Large intestine (tissue), 12 donors: ENCODE results near the gene AIFM2. TPM values are rescaled to one million over a fixed set of nuclear protein-coding genes. Genes with fewer than 3 reads are reported as not detected.
A peak's percentile ranks its signal among the peaks of the same experiment; 100 is the strongest.
"Not testable (repeated sequence)": the region's sequence is repeated elsewhere in the genome, so short reads cannot be mapped to it uniquely, and the experiment has no call there.

Experiments used
- DNase-seq, 2 donors: peaks; one replicate each; pipeline versions ENCODE4 v3.0.0 to v3.0.0-alpha.2; 2013
- H3K27ac ChIP-seq: one replicate; pipeline ENCODE4 v1.5.1; 2013; ENCODE audit warnings: low read length
- H3K27me3 ChIP-seq: 2 replicates; pipeline ENCODE4 v1.6.1; 2013; ENCODE audit warnings: low read length; ENCODE audit not compliant: control insufficient read depth, insufficient read depth
- H3K36me3 ChIP-seq: 2 replicates; pipeline ENCODE4 v1.6.1; 2013; ENCODE audit warnings: low read length; ENCODE audit not compliant: control insufficient read depth, insufficient read depth
- H3K4me1 ChIP-seq: one replicate; pipeline ENCODE4 v1.6.1; 2013; ENCODE audit warnings: low read length; ENCODE audit not compliant: control insufficient read depth, insufficient read depth
- H3K4me3 ChIP-seq: one replicate; pipeline ENCODE4 v1.5.1; 2013; ENCODE audit warnings: low read length
- H3K9me3 ChIP-seq: one replicate; pipeline ENCODE4 v1.6.1; 2013; ENCODE audit warnings: mild to moderate bottlenecking, low read depth, low read length, moderate library complexity; ENCODE audit not compliant: control insufficient read depth
- WGBS: methylation state at CpG from one replicate; pipeline ENCODE4 v1.1.5; 2013; ENCODE audit warnings: low lambda C conversion rate; ENCODE audit not compliant: insufficient coverage; 5-methylcytosine and 5-hydroxymethylcytosine counted together
- long read RNA-seq, 11 donors: transcript quantifications; one replicate each; lab custom pipeline, GENCODE V29; 2026
- polyA plus RNA-seq: library from polyadenylated mRNA; unstranded; fragments of 120-200 nt; gene quantifications from one replicate; pipeline ENCODE4 v1.2.1, GENCODE V29; 2013

AIFM2 gene
- polyA plus RNA-seq = 4.5 TPM
- long read RNA-seq, donor 1, partial matches to known transcripts = 6 of 24 reads
- long read RNA-seq, donor 1, other reads (novel, unspliced or antisense) = 18 of 24 reads
- long read RNA-seq, donor 2, partial matches to known transcripts = 317 of 318 reads
- long read RNA-seq, donor 2, other reads (novel, unspliced or antisense) = 0 of 318 reads
- long read RNA-seq, donor 3 = 0 reads
- long read RNA-seq, donor 4 = 0 reads
- long read RNA-seq, donor 5 = 0 reads
- long read RNA-seq, donor 6, partial matches to known transcripts = 26 of 59 reads
- long read RNA-seq, donor 6, other reads (novel, unspliced or antisense) = 32 of 59 reads
- long read RNA-seq, donor 7 = 0 reads
- long read RNA-seq, donor 8, partial matches to known transcripts = 57 of 91 reads
- long read RNA-seq, donor 8, other reads (novel, unspliced or antisense) = 32 of 91 reads
- long read RNA-seq, donor 9 = 0 reads
- long read RNA-seq, donor 10, partial matches to known transcripts = 6 of 7 reads
- long read RNA-seq, donor 10, other reads (novel, unspliced or antisense) = 0 of 7 reads
- long read RNA-seq, donor 11, partial matches to known transcripts = 0 of 1 reads
- long read RNA-seq, donor 11, other reads (novel, unspliced or antisense) = 0 of 1 reads

DNA sequence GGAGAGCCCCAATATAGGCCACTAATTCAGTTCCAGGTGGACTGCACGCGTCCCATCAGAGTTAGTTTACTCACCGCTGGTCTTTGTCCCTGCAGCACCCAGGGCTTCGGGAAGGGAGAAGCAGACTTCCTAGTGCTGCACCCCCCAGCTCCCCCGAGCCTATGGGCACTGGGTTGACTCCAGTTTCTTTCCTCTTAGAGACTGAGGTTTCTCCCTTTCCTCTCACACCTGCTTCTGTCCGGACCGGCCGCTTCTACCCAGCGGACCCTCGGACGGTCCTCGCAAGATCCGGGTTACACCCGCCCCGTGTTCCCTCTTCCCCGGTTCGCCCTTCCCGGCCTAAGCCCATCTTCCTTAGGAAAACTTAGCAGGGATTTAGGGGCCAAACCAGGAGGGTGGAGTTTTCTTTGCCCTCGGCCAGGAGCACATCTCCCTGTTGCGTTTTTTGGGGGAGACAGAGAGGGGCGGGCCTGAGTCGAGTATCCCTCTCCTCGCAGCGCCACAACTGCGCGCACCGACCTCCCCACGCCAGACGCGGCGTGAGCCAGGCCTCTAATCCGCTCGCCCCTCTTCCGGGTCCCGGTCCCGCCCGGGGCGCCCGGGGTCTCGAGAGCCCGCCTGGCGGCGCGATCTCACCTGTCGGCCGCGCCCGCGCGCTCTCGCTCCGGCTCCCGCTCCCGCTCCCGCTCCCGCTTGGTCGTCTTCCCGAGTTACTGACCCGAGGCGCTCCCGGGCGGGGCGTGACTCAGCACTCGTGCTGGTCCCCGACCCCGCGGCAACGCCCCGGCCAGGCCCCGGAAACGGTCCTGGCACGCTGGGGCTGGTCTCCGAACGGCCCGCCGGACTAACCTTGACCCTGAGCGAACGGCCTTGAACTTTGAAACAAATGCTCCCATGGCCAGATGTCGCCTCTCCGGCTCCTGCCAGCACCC lies at the start of gene AIFM2:
Gene AIFM2 (minus strand): TSS at position 728 of the 932 bp plus-strand sequence. CDS start 8,741 bp downstream, outside the sequence.
- H3K9me3 ChIP-seq = no peaks in the 10 kb centered on the region
- H3K4me3 ChIP-seq = peak within 1 kb of the TSS; percentile 62
- H3K27me3 ChIP-seq = no peaks in the 10 kb centered on the region
- peaks cover 13% of the 10 kb centered on the region for H3K4me1 ChIP-seq
- H3K36me3 ChIP-seq = no peaks in the 10 kb centered on the region
- peak within 1 kb of the TSS; percentile 52 for H3K27ac ChIP-seq
- DNase-seq = peak; percentile 86 to 95
- WGBS = no CpG with 5 or more reads among the region's 80 CpGs

DNA sequence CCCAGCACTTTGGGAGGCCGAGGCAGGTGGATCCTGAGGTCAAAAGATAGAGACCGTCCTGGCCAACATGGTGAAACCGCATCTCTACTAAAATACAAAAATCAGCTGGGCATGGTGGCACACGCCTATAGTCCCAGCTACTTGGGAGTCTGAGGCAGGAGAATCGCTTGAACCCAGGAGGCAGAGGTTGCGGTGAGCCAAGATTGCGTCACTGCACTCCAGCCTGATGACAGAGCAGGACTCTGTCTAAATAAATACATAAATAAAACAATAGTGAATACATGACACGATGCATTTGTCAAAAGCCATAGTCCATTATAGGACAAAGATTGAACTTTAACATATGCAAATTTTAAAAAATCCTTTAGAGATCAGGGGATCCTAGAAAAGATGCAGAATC lies 46.6 kb upstream of the AIFM2 start:
- not testable (repeated sequence) for H3K36me3 ChIP-seq, H3K27ac ChIP-seq, H3K4me1 ChIP-seq, DNase-seq, H3K27me3 ChIP-seq, H3K9me3 ChIP-seq, H3K4me3 ChIP-seq
- WGBS = 83% methylated on average over 1 of the region's 8 CpGs

DNA sequence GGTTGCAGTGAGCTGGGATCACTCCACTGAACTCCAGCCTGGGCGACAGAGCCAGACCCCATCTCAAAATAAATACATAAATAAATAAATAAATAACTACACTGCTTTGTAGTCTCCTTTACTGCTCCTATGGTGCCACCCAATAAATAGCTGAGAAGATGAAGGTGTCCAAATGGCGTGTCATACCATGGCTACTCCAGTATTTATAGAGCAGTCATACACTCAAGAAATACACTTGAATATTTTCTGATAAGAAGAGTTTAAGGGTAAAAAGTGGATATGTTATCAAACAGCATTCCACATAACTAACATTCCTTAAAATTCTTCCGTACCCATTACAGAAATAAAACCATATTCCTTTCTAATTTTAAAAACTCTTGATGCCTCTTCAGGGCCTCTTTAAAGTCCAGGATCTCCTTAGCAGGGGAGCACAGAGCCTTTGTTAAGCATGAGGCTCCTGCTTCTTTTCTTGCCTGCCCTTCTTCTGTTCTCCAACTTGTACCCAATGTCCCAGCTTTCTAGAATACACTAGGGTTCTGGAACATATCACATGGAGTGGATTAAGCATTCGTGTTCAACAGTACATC lies 45.6 kb upstream of the AIFM2 start:
- no peaks in the 10 kb centered on the region for H3K36me3 ChIP-seq
- H3K4me3 ChIP-seq = no peak overlapping the region
- no peaks in the 10 kb centered on the region for H3K4me1 ChIP-seq
- peaks cover 2% of the 10 kb centered on the region for H3K27me3 ChIP-seq
- no CpG with 5 or more reads among the region's 4 CpGs for WGBS
- no peak for DNase-seq
- no peak overlapping the region for H3K27ac ChIP-seq
- H3K9me3 ChIP-seq = no peaks in the 10 kb centered on the region

DNA sequence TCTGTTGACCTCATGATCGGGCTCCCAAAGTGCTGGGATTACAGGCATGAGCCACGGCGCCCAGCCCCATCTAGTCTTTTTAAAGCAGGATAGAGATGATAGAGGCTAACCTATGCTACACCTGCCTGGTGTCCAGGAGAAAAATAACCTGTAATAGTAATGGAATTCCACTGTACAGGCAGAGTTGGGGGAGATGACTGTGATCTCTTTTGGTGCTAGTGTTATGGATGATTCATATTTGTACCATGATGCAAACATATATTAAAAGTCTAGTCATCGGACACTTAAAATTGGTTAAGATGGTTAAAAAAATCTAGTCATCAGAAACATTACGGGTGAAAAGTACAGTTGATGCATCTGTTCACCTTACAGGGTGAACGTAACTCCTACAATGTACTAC lies 43.8 kb upstream of the AIFM2 start:
- Histone ChIP-seq H3K36me3 (no peaks in the 10 kb centered on the region), H3K4me3 (no peak overlapping the region), H3K27ac (no peak overlapping the region), H3K9me3 (no peaks in the 10 kb centered on the region), H3K4me1 (no peaks in the 10 kb centered on the region), H3K27me3 (no peaks in the 10 kb centered on the region)
- WGBS = no CpG with 5 or more reads among the region's 6 CpGs
- DNase-seq = no peak

DNA sequence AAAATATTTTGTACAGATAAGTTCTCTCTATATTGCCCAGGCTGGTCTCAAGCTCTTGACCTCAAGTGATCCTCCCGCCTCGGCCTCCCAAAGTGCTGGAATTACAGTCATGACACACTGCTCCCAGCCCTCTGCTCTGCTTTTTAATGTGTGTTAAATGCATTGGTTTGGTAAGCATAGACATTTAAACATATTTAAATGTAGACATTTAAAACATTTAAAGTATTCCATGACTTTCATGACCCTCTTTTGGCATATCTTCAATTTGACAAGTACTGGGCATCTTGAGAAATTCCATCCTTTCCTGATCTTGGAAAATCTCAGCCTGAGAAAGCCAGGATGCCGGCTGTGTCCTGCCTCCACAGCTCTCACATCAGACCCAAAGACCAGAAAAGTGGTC lies 42.9 kb upstream of the AIFM2 start:
- no peaks in the 10 kb centered on the region for H3K4me1 ChIP-seq
- no peak overlapping the region for H3K27ac ChIP-seq
- no peak overlapping the region for H3K4me3 ChIP-seq
- H3K9me3 ChIP-seq = no peaks in the 10 kb centered on the region
- H3K36me3 ChIP-seq = no peaks in the 10 kb centered on the region
- no peak for DNase-seq
- H3K27me3 ChIP-seq = no peaks in the 10 kb centered on the region
- no CpG with 5 or more reads among the region's 3 CpGs for WGBS

DNA sequence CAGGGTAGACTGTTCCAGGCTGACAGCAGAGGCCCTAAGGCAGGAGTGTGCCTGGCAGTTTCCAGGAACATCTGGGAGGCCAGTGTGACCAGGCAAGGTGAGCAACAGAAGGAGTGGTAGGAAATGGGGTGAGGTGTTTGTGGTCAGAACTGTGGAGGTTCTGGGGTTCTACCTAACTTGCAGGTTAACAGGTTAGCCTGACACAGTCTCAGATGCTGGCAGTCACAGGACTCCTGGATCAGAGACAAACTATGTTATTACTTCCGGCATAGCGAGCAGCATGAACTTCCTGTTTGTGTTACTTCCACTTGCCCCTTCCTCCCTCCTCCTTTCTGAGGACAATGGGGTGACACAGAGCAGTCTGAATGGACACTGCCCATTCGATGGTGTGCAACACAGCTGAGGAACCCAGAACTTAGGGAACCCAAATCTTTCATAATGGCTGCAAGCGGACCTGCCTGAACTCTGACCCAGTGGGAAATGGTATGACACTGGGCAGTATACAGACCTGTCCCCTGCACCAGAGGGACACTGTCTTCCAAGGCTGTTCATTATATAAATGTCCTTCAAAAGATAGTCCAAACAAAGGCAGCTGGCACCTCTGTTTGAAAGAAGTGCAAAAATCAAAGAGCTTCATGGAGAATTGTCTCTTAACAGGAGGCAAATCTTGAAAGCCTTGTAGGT lies 41.6 kb upstream of the AIFM2 start:
- no peaks in the 10 kb centered on the region for H3K27me3 ChIP-seq
- 100% methylated on average over 1 of the region's 4 CpGs for WGBS
- no peaks in the 10 kb centered on the region for H3K9me3 ChIP-seq
- H3K36me3 ChIP-seq = no peaks in the 10 kb centered on the region
- no peak overlapping the region for H3K27ac ChIP-seq
- H3K4me3 ChIP-seq = no peak overlapping the region
- H3K4me1 ChIP-seq = no peaks in the 10 kb centered on the region
- DNase-seq = peak in 1 of 2 donors; percentile 16

DNA sequence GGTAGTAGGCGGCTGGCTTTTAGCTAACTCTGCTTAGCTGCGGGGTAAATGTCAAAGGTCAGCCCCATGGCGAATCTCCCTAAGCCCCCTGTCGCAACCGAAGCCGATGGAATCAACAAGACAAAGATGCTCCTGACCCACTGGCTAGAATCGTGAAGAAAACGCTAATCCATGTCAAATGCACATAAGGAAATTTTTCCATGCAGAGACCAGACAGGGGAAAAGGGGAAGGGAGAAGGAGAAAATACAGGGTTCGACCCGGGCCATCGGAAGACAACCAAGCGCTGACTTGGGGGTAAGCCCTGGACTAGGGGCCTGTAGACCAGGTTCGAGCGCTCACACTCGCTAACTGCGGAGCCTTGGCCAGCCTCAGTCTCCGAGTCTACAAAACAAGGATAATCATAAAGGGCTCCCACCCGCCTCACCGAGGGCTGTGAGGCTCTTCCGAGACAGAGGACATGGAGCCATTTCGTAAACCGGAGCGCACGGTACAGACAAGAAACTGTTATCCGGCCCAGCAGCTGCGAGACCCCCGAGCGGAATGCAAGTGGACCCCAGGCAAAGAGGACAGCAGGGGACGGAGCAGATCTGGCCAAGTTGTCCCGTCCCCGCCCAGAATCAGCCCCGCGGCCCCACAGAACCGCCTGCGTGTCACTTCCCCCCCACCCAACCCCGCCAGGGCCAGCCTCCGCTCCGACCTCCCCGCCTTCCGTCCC lies 37.2 kb upstream of the AIFM2 start:
- H3K4me3 ChIP-seq = peak overlapping the region; percentile 91
- H3K36me3 ChIP-seq = peaks cover 18% of the 10 kb centered on the region
- H3K9me3 ChIP-seq = no peaks in the 10 kb centered on the region
- no CpG with 5 or more reads among the region's 40 CpGs for WGBS
- peaks cover 3% of the 10 kb centered on the region for H3K4me1 ChIP-seq
- no peaks in the 10 kb centered on the region for H3K27me3 ChIP-seq
- H3K27ac ChIP-seq = peak overlapping the region; percentile 71
- peak in 1 of 2 donors; percentile 16 for DNase-seq

DNA sequence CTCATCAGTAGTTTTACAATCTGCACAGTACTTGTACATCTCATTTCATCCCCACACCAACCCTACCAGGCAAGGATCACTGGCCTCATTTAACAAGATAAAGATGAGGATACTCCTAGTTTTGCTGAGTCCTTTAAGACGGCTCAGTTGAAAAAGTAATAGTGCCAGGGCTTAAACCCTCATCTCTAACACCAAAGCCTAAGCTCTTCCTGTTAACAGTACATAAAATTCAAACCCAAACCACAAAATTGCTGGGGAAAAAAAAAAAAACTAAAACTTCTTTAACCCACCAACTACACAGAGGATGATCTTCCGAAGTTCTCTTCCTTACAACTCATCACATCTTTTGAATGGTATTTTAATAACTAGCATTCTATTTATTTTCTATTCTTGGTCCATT lies 36.4 kb upstream of the AIFM2 start:
- H3K36me3 ChIP-seq = peaks cover 21% of the 10 kb centered on the region
- H3K4me3 ChIP-seq = peak overlapping the region; percentile 91
- no peak overlapping the region for H3K27ac ChIP-seq
- WGBS = no CpG with 5 or more reads among the region's 2 CpGs
- H3K27me3 ChIP-seq = no peaks in the 10 kb centered on the region
- H3K4me1 ChIP-seq = peaks cover 3% of the 10 kb centered on the region
- no peak for DNase-seq
- no peaks in the 10 kb centered on the region for H3K9me3 ChIP-seq

DNA sequence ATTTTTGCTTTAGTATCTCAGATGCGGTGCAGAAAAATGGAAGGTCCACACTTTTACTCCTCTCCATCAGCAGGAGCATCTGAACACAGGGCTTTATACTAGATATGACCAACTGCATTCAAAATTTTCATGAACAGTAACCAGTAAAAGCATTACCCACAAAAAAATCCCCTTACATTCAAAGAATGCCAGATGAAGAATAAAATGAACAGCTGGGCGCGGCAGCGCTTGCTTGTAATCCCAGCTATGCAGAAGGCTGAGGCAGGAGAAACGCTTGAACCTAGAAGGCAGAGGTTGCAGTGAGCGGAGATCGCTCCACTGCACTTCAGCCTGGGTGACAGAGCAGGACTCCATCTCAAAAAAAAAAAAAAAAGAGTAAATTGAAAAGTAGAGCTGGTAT lies 34.6 kb upstream of the AIFM2 start:
- H3K4me1 ChIP-seq = peaks cover 3% of the 10 kb centered on the region
- H3K27me3 ChIP-seq = no peaks in the 10 kb centered on the region
- WGBS = no CpG with 5 or more reads among the region's 7 CpGs

More for the DNA sequence above, 34.6 kb upstream of the AIFM2 start:
- Histone ChIP-seq H3K36me3 (peaks cover 24% of the 10 kb centered on the region), H3K27ac (no peak overlapping the region), H3K9me3 (no peaks in the 10 kb centered on the region), H3K4me3 (no peak overlapping the region)
- DNase-seq = no peak
